MM.1S (cell line): ENCODE measurements around the gene EFL1.

Source experiments
- DNase-seq: peaks from one replicate; pipeline ENCODE4 v3.0.0-alpha.2; 2015
- H2AFZ ChIP-seq: fragments of 300-600 bp; sonication (generic); 2 replicates; pipeline ENCODE4 v1.6.0; 2016; ENCODE audit warnings: antibody characterized with exemption, low read length
- H3F3A ChIP-seq: fragments of 300-600 bp; sonication (generic); 2 replicates; pipeline ENCODE4 v1.6.1; 2016; ENCODE audit warnings: mild to moderate bottlenecking, antibody characterized with exemption, low read length, moderate library complexity, mixed read lengths; ENCODE audit not compliant: insufficient read depth
- H3K27ac ChIP-seq: fragments of 300-600 bp; sonication (generic); 2 replicates; pipeline ENCODE4 v1.5.1; 2016; ENCODE audit warnings: mild to moderate bottlenecking, low read length
- H3K27me3 ChIP-seq: fragments of 300-600 bp; sonication (generic); replicated peaks from 2 replicates; pipeline ENCODE4 v1.6.0; 2016; ENCODE audit warnings: low read length; ENCODE audit not compliant: insufficient read depth
- H3K36me3 ChIP-seq: fragments of 300-600 bp; sonication (generic); replicated peaks from 2 replicates; pipeline ENCODE4 v1.6.1; 2016; ENCODE audit warnings: mild to moderate bottlenecking, low read length, mixed read lengths; ENCODE audit not compliant: insufficient read depth
- H3K4me1 ChIP-seq: fragments of 300-600 bp; sonication (generic); 2 replicates; pipeline ENCODE4 v1.6.1; 2016; ENCODE audit warnings: low read length, mixed read lengths
- H3K4me2 ChIP-seq: fragments of 300-600 bp; sonication (generic); 2 replicates; pipeline ENCODE4 v1.6.0; 2016; ENCODE audit warnings: low read depth, low read length
- H3K4me3 ChIP-seq: fragments of 300-600 bp; sonication (generic); 2 replicates; pipeline ENCODE4 v1.5.1; 2016; ENCODE audit warnings: low read length, mixed read lengths
- H3K79me2 ChIP-seq: fragments of 300-600 bp; sonication (generic); 2 replicates; pipeline ENCODE4 v1.6.1; 2016; ENCODE audit warnings: mixed run types, low read length, mixed read lengths
- H3K9ac ChIP-seq: fragments of 300-600 bp; sonication (generic); 2 replicates; pipeline ENCODE4 v1.6.1; 2016; ENCODE audit warnings: low read length, mixed read lengths
- H3K9me2 ChIP-seq: fragments of 300-600 bp; sonication (generic); replicated peaks from 2 replicates; pipeline ENCODE4 v1.6.1; 2016; ENCODE audit warnings: mild to moderate bottlenecking, low read length, mixed read lengths; ENCODE audit not compliant: insufficient read depth
- H3K9me3 ChIP-seq: fragments of 300-600 bp; sonication (generic); replicated peaks from 2 replicates; pipeline ENCODE4 v1.6.1; 2016; ENCODE audit warnings: mild to moderate bottlenecking, low read length, mixed read lengths; ENCODE audit not compliant: insufficient read depth
- H4K20me1 ChIP-seq: fragments of 300-600 bp; sonication (generic); 2 replicates; pipeline ENCODE4 v1.6.1; 2016; ENCODE audit warnings: mild to moderate bottlenecking, low read length, moderate library complexity, mixed read lengths; ENCODE audit not compliant: insufficient read depth
- EZH2 ChIP-seq: fragments of 300-600 bp; sonication (generic); optimal IDR thresholded peaks from 2 replicates; pipeline ENCODE3; 2017; ENCODE audit warnings: low read depth, mild to moderate bottlenecking, antibody characterized with exemption, low read length, mixed read lengths
- EZH2phosphoT487 ChIP-seq: fragments of 300-600 bp; sonication (generic); IDR thresholded peaks from 2 replicates; pipeline ENCODE4 v1.6.1; 2018; ENCODE audit warnings: antibody characterized with exemption, low read length
- TF ChIP-seq, protein P1 (sequence below): fragments of 300-600 bp; sonication (generic); IDR thresholded peaks from 2 replicates; pipeline ENCODE4 v1.5.1; 2016; ENCODE audit warnings: antibody characterized with exemption, low read length, mixed read lengths

EFL1 gene

GRCh38 chr15:82178061-82178460 lies 84.5 kb downstream of the EFL1 start:
- Histone ChIP-seq H3K4me1 (no peaks in the 10 kb centered on the region), H2AFZ (no peak overlapping the region), H3K9ac (no peak overlapping the region), H3K36me3 (no peaks in the 10 kb centered on the region), H3K79me2 (no peaks in the 10 kb centered on the region), H3F3A (no peaks in the 10 kb centered on the region), H3K4me2 (no peak overlapping the region), H3K27me3 (no peaks in the 10 kb centered on the region), H3K27ac (no peak overlapping the region), H3K9me3 (no peaks in the 10 kb centered on the region), H3K9me2 (no peaks in the 10 kb centered on the region), H4K20me1 (no peaks in the 10 kb centered on the region), H3K4me3 (no peak overlapping the region)
- DNase-seq = no peak
- TF ChIP-seq EZH2 (no peak), EZH2phosphoT487 (no peak)
- TF ChIP-seq, protein P1, sequence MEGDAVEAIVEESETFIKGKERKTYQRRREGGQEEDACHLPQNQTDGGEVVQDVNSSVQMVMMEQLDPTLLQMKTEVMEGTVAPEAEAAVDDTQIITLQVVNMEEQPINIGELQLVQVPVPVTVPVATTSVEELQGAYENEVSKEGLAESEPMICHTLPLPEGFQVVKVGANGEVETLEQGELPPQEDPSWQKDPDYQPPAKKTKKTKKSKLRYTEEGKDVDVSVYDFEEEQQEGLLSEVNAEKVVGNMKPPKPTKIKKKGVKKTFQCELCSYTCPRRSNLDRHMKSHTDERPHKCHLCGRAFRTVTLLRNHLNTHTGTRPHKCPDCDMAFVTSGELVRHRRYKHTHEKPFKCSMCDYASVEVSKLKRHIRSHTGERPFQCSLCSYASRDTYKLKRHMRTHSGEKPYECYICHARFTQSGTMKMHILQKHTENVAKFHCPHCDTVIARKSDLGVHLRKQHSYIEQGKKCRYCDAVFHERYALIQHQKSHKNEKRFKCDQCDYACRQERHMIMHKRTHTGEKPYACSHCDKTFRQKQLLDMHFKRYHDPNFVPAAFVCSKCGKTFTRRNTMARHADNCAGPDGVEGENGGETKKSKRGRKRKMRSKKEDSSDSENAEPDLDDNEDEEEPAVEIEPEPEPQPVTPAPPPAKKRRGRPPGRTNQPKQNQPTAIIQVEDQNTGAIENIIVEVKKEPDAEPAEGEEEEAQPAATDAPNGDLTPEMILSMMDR = no peak

DNA sequence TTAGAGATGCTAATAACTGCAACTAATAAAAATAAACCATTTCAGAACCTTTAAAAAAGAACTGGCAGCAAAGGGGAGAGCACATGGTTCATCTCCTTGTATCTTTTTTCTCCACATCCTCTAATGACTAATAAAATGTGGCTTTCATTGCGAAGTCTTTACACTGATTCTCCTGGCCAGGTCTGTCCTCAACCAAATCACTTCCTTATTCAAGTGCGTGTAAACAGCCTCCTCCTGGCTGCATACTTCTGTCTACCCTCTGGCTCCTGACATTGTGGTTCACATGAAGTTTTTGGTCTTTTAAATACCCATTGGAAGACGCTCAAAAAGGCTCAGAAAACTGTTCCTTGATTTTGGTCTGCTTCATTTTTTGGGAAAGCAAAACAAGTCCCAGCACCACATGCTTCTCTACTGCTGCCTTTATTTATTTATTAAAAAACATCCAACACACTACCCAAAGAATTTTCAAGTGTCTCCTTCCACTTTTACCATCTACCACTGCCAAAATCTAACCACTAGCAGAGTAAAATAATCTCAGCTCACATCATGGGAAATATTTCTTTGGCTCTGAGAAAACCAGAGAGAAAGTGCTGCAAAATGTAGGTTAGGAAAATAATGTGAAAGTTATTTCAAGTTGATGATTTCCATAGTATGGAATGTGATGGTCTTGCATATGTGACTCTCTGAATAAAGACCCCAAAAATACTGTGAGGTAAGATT lies 85.1 kb downstream of the EFL1 start:
- no peak for TF ChIP-seq EZH2phosphoT487
- TF ChIP-seq, protein P1 = no peak
- H3K4me3 ChIP-seq = no peak overlapping the region
- no peaks in the 10 kb centered on the region for H3K36me3 ChIP-seq
- H3K4me1 ChIP-seq = no peaks in the 10 kb centered on the region
- no peak overlapping the region for H3K4me2 ChIP-seq
- H3K27ac ChIP-seq = no peak overlapping the region
- no peaks in the 10 kb centered on the region for H3K79me2 ChIP-seq
- H3K9me2 ChIP-seq = no peaks in the 10 kb centered on the region
- H3K9ac ChIP-seq = no peak overlapping the region
- H3F3A ChIP-seq = no peaks in the 10 kb centered on the region
- H3K9me3 ChIP-seq = no peaks in the 10 kb centered on the region
- no peak for DNase-seq
- no peaks in the 10 kb centered on the region for H3K27me3 ChIP-seq
- no peak overlapping the region for H2AFZ ChIP-seq
- H4K20me1 ChIP-seq = no peaks in the 10 kb centered on the region

GRCh38 chr15:82176542-82176941 lies 86.0 kb downstream of the EFL1 start:
- H2AFZ ChIP-seq = no peak overlapping the region
- H3K27me3 ChIP-seq = no peaks in the 10 kb centered on the region
- no peaks in the 10 kb centered on the region for H3F3A ChIP-seq
- H3K9ac ChIP-seq = no peak overlapping the region
- no peaks in the 10 kb centered on the region for H3K36me3 ChIP-seq
- no peak overlapping the region for H3K4me3 ChIP-seq
- H3K4me2 ChIP-seq = no peak overlapping the region
- no peak overlapping the region for H3K27ac ChIP-seq
- TF ChIP-seq, protein P1 = no peak
- TF ChIP-seq EZH2 = no peak
- no peak for TF ChIP-seq EZH2phosphoT487
- no peaks in the 10 kb centered on the region for H3K79me2 ChIP-seq
- no peaks in the 10 kb centered on the region for H4K20me1 ChIP-seq
- DNase-seq = no peak
- H3K9me3 ChIP-seq = no peaks in the 10 kb centered on the region
- H3K4me1 ChIP-seq = no peaks in the 10 kb centered on the region
- H3K9me2 ChIP-seq = no peaks in the 10 kb centered on the region
